Measurements from ENCODE around the gene HOXD3.

The HOXD3 gene

GRCh38 chr2:176158855-176159662 is 2.0 kb downstream of the HOXD3 start:
- TF ChIP-seq, protein P1, sequence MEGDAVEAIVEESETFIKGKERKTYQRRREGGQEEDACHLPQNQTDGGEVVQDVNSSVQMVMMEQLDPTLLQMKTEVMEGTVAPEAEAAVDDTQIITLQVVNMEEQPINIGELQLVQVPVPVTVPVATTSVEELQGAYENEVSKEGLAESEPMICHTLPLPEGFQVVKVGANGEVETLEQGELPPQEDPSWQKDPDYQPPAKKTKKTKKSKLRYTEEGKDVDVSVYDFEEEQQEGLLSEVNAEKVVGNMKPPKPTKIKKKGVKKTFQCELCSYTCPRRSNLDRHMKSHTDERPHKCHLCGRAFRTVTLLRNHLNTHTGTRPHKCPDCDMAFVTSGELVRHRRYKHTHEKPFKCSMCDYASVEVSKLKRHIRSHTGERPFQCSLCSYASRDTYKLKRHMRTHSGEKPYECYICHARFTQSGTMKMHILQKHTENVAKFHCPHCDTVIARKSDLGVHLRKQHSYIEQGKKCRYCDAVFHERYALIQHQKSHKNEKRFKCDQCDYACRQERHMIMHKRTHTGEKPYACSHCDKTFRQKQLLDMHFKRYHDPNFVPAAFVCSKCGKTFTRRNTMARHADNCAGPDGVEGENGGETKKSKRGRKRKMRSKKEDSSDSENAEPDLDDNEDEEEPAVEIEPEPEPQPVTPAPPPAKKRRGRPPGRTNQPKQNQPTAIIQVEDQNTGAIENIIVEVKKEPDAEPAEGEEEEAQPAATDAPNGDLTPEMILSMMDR (IDR thresholded peaks at IDR 0.05; ENCODE audit: insufficient read depth, low read depth, low read length, missing control alignments), result no peak
- DNase-seq (ENCODE audit: low read depth), result no peak
- no peak overlapping the region for H3K4me3 ChIP-seq (ENCODE audit: low read length)

DNA sequence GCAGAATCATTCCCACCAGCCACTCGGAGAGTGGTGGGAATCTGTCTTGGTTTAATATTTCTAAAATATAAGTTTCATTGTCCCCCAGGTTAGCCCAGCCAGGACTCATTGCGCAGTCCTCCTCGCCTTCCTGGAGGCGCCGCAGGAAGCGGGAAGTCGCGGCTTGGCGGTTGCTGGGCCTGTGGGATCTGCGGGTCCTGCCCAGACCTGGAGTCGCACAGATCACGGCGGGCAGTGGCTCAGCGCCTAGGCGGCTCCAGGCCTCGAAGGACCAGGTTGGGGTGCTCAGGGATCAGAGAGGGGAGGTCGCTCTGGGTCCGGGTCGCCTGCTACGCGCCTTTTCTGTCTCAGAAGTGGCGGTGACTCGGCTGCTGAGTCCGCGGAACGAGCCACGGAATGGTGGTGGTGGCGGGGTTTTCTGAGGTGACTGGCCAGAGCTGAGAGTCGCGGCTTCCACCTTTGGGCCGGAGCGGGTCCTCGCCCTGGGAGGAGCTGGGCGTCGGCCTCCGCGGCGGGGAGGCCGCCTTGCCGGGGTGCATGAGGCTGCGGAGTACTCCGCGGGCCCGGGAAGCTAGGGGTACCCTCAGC is 2.6 kb downstream of the HOXD3 start:
- DNase-seq (ENCODE audit: low read depth), result no peak
- H3K4me3 ChIP-seq (ENCODE audit: low read length), result no peak overlapping the region
- TF ChIP-seq, protein P1 (IDR thresholded peaks at IDR 0.05; ENCODE audit: insufficient read depth, low read depth, low read length, missing control alignments), result no peak

DNA sequence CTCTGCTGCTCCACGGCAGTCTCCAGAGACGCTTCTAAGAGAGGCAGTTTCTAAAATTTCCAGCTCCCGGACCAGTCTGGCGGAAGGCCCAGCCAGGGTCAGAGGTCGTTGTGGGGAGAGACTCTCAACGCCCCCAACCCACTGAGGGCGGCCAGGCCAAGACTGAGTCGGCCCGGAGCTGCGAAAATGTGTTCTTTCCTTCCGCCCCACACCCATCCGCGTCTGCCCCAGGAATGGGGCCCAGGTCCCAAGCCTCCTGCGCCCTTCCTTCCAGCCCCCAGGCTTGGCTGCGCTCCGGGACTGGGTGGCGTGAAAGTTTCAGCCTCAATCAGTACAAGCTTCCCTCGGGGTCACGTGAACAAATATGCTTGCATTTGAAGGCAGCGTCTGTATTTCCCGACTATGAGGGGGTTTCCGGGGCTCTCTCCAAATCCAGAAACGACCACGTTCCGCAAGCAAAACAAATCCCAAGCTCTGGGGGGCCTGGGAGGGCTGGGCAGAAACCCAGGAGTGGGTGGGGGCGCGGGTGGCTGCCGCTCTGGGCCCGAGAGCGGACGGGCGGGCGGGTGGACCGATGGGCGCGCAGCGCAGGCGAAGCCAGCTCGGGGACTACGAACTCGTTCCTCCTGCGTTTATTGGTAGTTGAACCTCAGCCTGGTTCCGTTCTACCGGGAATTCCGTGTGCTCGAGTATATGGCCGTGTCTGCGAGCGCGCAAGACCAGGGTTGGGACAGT is 3.3 kb downstream of the HOXD3 start:
- DNase-seq (ENCODE audit: low read depth), result no peak
- no peak overlapping the region for H3K4me3 ChIP-seq (ENCODE audit: low read length)
- TF ChIP-seq, protein P1 (IDR thresholded peaks at IDR 0.05; ENCODE audit: insufficient read depth, low read depth, low read length, missing control alignments), result no peak

DNA sequence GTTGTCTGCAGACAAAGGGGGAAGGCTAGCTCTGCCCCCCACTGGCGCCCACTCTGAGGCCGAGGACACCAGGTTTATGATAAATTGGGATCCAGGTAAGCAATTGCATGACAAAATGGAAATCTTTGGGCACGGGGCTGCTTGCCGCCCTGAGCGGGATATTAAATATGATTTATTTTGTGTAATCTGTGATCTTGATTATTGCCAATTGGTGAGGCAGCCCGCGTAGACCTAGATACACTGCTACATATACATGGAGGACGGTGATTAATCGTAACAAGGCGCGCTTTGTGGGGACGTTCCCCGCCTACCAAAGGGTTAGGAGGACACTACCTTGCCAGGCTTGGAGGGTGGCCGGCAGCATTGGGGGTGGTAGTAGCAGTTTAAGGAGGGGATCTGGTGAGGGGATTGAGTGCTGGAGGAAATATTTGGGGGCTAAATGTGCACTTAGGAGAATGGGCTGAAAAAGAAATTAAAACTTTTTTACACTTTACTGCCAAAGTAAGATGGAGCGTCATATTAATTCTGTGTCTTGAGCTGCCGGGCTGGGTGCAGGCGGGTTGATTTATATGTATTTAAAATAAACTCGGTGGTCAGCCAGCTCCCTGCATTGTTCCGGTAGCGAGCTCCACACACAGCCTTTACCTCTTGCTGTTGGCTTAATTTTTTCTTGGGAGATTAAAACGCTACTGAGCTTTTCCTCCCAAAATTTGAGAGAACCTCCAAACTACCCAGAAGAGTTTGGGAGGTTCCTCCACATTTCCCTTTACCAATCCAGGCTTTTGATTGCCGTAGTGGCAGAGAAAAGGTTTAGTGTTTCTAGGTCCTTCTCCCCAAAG is 4.1 kb downstream of the HOXD3 start:
- TF ChIP-seq, protein P1 (IDR thresholded peaks at IDR 0.05; ENCODE audit: insufficient read depth, low read depth, low read length, missing control alignments), result no peak
- no peak for DNase-seq (ENCODE audit: low read depth)
- H3K4me3 ChIP-seq (ENCODE audit: low read length), result no peak overlapping the region

GRCh38 chr2:176161825-176162626 is 4.9 kb downstream of the HOXD3 start:
- TF ChIP-seq, protein P1 (IDR thresholded peaks at IDR 0.05; ENCODE audit: insufficient read depth, low read depth, low read length, missing control alignments), result no peak
- no peak overlapping the region for H3K4me3 ChIP-seq (ENCODE audit: low read length)
- DNase-seq (ENCODE audit: low read depth), result peak; percentile 13
